GM18498 (cell line): ENCODE measurements around the gene PCDH20.
"Not testable (repeated sequence)": the region's sequence is repeated elsewhere in the genome, so short reads cannot be mapped to it uniquely, and the experiment has no call there.

Source experiments
- ATAC-seq: cut with Tn5 transposase; IDR thresholded peaks from one replicate; pipeline ENCODE4 v1.9.1; 2021; ENCODE audit warnings: mild to moderate bottlenecking, moderate library complexity; ENCODE audit not compliant: unreplicated experiment

PCDH20 gene, protein sequence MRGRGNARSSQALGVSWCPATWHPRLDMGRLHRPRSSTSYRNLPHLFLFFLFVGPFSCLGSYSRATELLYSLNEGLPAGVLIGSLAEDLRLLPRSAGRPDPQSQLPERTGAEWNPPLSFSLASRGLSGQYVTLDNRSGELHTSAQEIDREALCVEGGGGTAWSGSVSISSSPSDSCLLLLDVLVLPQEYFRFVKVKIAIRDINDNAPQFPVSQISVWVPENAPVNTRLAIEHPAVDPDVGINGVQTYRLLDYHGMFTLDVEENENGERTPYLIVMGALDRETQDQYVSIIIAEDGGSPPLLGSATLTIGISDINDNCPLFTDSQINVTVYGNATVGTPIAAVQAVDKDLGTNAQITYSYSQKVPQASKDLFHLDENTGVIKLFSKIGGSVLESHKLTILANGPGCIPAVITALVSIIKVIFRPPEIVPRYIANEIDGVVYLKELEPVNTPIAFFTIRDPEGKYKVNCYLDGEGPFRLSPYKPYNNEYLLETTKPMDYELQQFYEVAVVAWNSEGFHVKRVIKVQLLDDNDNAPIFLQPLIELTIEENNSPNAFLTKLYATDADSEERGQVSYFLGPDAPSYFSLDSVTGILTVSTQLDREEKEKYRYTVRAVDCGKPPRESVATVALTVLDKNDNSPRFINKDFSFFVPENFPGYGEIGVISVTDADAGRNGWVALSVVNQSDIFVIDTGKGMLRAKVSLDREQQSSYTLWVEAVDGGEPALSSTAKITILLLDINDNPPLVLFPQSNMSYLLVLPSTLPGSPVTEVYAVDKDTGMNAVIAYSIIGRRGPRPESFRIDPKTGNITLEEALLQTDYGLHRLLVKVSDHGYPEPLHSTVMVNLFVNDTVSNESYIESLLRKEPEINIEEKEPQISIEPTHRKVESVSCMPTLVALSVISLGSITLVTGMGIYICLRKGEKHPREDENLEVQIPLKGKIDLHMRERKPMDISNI

DNA sequence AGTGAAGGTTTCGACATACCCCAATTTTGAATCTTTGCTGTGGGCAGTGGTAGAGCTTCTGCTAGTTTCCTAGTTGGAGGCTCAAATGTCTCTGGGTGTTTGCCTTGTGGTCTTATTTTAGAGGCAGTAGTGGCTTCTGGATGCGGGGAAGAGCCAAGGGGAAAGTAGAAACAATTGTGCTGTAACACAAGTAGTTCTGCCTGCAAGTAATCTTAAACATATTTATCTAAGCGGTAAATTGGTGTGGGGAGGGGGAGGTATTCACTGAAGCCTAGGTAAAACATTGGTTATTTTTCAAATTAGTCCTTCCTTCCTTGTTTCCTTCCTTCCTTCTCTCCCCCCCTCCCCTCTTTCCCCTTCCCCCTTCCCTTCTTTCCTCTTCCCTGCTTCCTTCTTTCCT lies at the start of gene PCDH20:
Gene PCDH20 (minus strand): TSS at position 101 of the 400 bp plus-strand sequence. CDS start 691 bp downstream, outside the sequence.
- no peak for ATAC-seq

DNA sequence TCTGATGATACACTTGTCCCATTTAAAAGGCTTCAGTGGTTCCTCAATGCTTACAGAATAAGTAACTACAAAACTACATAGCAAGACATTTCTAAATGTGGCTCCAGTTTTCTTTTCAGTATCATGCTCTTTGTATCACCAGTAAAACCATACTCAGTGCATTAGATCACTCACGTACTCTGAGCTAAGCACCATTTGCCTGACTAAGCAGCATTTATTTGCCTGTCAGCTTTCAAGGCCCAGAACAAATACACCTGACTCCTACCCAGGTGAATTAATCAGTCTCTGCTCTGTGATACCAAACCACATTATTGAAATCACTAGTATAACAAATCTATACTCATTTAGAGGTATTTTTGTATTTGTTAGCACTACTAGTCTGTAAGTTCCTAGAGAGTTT lies 47.4 kb upstream of the PCDH20 start:
- ATAC-seq: no peak

DNA sequence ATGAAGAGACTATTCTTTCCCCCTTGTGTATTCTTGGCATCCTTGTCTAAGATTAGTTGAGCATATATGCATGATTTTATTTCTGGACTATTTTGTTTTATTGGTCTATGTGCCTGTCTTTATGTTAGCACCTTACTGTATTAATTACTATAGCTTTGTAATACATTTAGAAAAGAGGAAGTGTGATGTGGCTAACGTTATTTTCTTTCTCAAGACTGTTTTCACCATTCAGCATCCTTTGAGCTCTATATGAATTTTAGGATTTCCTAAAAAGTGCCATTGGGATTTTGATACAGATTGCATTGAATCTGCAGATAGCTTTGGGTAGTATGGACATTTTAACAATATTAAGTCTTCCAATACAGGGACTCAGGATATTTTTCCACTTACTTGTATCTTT lies 37.5 kb upstream of the PCDH20 start:
- no peak for ATAC-seq

DNA sequence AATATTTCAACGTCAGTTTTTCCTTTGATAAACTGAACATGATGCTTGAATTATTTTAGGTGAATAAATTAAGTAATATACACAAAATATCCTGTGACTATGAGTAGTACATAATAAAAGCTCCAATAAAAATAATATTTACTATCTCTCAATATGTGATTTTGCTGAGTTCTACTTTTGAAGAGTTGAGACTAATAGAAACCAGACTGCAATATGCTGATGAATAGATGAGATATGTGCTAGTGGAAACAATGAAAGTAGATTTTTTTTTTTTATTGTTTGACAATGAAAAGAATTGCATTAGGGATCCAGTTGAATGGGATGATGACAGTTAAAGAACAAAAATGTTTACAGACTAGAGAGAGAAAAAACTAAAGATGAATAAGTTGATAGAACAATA lies 16.4 kb upstream of the PCDH20 start:
- ATAC-seq: no peak

DNA sequence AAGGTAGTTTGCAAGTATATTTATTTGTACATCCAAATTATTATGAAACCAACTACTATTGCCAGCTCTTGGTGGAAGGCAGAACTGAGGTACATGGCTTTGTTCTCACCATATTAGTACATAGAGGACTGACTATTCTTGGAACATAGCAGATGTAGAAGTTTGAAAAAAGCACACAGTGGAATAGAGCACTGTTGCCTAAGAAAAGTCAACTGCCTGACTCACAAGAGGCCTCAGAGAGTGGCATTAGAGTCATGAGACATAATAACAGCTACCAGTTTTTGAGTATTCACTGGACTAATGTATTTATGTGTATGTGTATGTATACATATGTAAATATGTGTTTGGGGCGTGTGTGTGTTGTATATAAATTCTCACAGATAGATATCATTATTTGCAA lies 8.3 kb upstream of the PCDH20 start:
- ATAC-seq: no peak

DNA sequence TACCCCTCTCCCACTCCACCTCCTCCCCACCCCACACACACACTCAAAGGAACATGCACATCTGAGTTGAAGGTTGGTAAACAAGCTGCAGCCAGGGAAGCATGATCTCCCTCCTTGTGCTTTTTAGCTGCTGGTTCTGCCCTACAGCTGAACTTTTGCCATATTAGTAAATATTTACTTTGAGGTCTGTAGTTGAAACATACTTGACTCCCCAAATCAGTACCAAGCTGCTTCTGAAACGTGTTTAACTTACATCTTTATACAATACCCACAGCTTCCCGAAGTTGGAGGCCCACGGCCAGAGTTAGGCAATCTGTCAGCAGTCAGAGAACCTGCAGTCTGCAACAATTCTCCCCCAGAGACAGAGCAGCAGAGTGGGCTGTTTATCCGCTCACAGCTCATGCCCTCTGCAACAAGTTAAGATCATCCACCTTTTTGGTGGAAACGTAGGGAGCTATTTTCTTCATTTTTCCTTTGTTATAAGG lies 1.5 kb upstream of the PCDH20 start:
- no peak for ATAC-seq

DNA sequence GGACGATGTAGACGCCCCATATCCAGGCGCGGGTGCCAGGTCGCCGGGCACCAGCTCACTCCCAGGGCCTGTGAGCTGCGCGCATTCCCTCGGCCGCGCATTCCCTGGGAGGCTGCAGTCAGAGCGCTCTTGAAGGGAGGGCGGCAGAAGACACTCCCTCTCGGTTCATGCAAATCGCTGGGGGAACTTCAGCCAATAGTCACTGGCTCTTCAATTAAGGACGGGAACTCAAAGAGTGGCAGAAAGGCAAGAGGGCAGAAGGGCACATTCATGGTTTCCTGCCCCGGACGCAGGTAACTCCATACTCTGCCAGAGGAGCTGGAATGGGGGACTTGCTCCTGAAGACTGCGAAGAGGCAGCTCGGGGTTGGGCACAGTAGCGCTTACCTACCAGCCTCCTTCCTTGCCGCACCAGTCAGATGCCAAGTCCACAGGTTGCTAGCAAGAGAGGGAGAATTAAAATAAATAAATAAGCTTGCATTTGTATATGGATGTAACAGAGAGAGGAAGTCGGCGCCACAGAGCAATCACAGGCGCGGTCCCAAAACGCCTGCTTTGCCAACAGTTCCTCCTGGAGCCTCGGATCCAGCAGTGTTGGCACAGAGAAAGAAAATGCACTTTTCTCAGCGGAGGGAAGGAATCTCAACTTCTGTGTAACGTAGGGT lies 459 bp downstream of the PCDH20 start:
- no peak for ATAC-seq

DNA sequence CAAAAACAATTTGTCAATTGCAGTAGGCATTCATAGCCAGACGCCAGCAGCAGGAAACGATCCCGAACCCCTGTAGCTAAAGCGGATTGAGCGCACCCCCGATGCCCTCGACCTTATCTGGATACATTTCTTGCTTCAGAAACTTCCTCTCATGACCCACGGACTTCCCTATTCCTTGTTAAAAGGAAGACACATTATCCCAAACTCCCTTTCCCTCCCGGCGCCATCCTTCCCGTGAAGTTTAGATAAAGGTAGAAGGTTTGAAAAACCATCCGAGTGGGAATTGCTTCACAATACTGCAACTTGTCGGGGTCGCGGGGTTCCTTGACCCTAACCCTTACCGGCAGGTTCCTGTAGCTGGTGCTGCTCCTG lies 977 bp downstream of the PCDH20 start:
- ATAC-seq: no peak

DNA sequence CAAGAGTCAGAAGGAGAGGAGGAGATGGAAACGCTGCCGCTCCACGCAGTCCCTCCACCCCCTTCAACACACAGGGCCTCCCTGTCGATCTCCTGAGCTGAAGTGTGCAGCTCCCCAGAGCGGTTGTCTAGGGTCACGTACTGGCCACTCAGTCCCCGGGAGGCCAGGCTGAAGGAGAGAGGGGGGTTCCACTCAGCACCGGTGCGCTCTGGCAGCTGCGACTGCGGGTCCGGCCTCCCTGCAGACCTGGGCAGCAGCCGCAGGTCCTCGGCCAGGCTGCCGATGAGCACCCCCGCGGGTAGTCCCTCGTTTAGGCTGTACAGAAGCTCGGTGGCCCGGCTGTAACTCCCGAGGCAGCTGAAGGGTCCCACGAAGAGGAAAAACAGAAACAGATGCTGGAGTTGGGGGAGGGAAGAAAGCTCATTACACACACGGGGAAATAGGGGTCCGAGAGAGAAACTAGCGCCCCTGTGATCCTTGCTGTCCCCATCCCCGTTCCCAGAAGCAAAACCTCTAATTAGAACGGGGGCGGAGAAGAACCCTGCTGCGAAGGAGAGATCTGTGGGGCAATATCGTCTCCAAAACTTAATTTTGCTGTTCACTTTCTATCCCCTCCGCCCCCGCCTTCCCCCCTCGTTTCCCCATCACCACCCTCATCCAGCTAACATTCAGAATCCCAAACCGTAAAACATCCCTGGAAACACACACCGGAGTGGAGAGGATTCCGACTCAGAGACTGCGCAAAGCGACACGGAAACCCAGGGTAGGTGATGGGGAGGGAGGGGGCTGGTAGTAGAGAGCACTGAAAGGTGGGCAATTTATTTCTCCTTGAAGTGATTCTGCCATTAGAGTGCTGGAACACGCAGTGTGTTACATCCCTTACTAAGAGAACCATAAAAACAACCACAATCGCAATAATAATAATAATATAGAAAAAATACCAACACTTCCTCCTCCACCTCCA lies 1.8 kb downstream of the PCDH20 start:
- ATAC-seq: no peak

DNA sequence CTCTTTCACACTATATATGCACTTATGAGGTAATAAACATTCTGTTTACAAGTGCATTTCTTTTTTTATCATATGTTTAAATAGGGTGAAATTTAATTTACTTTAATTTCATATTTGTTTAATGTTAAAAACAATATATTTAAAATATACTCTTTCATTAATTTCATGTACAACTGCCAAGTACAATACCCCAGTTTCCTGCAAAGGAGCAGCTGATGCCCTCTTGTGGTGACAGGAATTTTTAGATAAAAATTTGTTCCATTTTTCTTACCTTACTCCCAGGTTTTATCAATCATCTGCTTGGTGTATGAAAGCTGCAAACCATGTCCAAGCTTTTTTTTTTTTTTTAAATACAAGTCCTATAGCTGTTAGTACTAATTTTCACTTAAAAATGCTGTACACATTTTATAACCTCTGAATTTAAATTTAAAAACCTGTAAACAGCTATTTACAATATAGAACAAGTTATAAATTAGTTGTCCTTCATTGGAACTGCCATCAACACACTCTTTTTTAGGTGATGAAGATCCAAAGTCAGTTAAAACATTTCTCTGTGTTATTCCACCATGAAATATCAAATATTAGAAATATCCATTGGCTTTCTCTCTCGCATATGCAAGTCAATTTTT lies 4.9 kb downstream of the PCDH20 start:
- no peak for ATAC-seq

DNA sequence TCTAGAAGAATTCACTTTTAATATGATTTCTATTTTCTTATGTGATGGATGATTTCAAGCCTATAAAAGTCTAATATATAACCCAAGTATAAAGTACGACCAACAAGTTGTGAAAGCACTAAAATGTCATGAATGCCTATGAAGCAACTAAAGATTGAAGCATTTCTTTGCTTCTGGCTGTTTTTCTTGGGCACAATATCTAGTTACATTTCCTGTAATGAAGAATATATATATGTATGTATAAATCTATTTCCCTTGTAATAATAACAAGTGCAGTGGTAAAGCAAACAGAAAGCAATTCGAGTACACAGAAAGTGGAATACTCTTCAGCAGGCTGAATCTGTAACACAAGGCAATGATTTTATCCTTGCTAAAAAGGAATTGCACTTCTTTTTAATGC lies 5.4 kb downstream of the PCDH20 start:
- no peak for ATAC-seq

DNA sequence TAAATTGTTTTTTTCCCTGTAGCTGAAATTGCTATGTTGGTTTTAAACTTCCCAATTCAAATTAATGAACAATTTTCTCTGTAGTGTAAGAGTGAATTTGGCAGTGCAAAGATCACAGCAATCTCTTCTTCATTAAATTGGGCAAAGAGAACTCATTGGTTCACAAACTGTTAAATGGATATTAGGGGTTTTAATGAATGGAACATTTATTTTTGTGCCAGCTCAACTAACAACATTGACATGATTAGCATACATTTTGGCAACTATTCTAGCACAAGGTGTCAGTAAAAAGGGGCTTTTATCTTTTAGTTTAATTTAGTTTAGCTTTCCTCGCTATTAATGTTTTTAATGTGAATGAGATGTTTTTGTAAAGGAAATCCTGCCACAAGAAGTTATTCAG lies 7.1 kb downstream of the PCDH20 start:
- ATAC-seq: no peak

DNA sequence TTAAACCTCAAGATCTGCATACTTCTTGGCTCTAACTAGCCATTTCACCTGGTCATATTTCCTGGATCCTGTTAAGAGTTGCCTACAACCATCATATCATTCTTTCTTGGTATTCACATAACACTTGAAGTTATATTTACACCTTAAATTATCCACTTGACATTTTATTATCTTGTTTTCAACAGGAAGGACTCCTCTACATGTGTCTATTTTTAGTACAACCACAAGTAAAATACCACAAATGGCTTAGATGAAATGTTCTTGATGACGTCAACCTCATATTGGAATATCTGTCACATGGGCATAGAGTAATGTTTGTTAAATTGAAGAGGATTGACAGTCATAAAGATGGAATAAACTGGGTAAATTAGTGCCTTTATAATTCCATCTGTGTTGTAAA lies 9.4 kb downstream of the PCDH20 start:
- ATAC-seq: no peak

DNA sequence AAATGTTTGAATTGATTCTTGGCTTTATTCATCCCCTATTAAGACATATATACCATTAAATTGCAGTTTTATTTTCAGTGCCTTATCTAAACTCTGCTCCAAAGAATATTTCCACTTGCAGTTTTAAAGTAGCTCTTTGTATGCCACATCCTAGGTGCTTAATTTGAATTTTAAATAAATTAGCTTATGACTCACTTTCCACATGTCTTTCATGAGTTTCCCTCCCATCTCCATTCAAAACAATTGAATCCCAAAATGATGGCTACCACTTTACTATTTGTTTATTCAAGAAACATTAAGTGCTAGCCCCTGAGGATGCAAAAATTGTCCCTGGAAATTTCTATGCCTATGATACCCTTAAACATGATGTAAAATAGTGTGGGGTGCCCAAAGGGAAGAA lies 19.5 kb downstream of the PCDH20 start:
- no peak for ATAC-seq

DNA sequence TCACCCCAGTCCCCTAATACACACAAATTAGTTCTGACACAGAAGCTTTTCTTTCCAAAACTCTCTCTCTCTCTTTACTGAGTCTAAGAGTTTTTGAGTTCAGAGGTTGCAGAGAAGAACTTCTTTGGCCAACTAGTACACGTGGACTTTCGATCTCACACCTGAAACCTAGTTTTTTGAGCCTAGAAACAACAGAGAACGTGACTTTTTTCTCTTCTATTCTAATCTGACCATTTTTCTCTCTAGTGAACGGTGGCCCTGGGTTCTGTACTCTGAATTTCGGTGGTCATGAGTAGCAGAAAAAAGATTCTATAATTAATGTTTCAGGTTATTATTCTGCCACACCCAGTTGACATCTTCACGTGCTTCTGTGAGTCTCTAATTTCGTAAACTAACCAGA lies 24.2 kb downstream of the PCDH20 start:
- no peak for ATAC-seq

DNA sequence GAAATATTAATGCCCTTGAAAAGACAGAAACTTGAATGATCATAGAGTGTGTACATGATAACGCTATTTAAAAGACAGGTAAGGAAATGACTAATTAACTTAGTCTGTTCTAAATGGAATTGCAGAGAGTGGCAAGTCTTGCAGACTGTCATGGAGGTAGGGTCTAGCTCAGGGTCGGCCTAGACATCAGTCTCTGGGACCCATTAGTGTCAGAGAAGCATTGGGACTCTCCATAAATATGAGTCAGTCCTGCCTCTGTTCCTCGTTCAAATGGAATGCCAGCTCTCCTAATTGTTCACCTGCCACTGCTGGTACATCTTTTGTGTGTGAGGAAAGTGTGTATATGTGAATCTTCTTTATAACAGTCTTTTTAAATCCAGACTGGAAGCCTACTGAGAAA lies 28.0 kb downstream of the PCDH20 start:
- no peak for ATAC-seq

DNA sequence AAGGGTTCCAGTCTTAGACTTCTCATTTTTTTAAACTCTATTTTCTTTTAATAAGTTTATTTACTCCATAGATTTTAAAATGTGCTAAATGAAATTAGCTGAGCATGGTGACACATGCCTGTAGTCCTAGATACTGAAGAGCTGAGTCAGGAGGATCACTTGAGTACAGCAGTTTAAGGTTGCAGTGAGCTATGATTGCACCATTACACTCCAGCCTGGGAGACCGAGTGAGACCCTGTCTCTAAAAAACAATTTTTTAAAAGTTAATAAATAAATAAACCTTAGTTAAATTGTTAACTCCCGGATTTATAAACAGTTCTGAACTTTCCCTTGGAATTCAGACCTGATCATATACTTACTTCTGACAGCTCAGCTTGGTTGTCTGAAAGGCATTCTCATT lies 32.5 kb downstream of the PCDH20 start:
- ATAC-seq: no peak

DNA sequence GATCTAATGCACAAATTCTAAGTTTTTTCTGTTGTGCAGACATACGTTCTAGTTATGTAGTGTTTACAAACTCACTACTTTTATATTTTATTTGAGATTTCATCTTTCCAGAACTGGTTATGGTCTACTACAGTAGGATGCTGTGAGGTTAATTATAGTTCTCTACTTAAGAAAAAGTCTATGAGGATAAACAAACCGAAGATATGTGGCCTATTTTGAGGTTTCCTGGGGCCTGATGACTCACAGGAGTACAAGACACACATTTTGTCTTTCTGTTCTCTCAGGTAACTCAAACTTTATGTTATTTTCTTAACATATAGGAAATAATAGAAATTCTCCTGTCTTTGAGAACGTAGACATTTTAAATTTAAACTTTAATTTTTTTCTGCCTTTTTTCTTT lies 45.1 kb downstream of the PCDH20 start:
- no peak for ATAC-seq

DNA sequence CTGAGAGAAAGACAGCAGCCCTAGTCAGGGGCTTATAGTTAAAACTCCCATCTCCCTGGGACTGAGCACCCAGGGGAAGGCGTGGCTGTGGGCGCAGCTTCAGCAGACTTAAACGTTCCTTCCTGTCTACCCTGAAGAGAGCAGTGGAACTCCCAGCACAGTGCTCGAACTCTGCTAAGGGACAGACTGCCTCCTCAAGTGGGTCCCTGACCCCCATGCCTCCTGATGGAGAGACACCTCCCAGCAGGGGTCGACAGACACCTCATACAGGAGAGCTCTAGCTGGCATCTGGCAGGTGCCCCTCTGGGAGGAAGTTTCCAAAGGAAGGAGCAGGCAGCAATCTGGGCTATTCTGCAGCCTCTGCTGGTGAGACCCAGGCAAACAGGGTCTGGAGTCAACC lies 51.0 kb downstream of the PCDH20 start:
- ATAC-seq: not testable (repeated sequence)

DNA sequence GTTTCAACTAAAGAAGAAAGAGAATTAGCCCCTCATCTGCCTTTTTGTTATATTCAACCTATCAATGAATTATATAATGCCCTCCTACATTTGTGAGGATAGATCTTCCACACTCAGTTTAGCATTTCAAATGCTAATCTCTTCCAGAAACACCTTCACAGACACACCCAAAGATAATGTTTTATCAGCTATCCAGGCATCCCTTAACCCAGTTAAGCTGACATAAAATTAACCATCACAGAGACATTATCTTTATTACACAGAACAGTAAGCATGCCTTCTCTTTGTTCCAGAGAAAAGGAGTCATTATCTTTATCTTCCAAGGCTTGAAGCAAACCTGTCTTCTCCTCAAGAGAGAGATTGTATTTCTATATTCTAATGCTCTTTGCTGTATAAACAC lies 53.1 kb downstream of the PCDH20 start:
- ATAC-seq: no peak
